ELF-1 (cell line): ENCODE measurements around the gene TERT.
A peak's percentile ranks its signal among the peaks of the same experiment; 100 is the strongest.

Source experiments
- DNase-seq: peaks from one replicate; pipeline ENCODE4 v3.0.0-alpha.2; 2016; ENCODE audit warnings: low read depth, low spot score

TERT gene

GRCh38 chr5:1206521-1207412 lies 88.1 kb downstream of the TERT start:
- no peak for DNase-seq

- DNase-seq, result no peak
These were observed 89.3 kb downstream of the TERT start for GRCh38 chr5:1205255-1206180.

- peak; percentile 66 for DNase-seq
These were observed 90.1 kb downstream of the TERT start for GRCh38 chr5:1204693-1205242.

GRCh38 chr5:1203968-1204692 lies 90.7 kb downstream of the TERT start:
- no peak for DNase-seq

GRCh38 chr5:1203311-1203967 lies 91.4 kb downstream of the TERT start:
- DNase-seq, result no peak
